ENCODE results near the gene KLC1. TPM values are rescaled to one million over a fixed set of nuclear protein-coding genes. Genes with fewer than 3 reads are reported as not detected.

KLC1 gene
- 212 and 1,079 TPM in 2 replicates for total RNA-seq (ENCODE audit: low replicate concordance)

GRCh38 chr14:103628684-103629502, at the start of gene KLC1:
TSS of gene KLC1 (plus strand) at chr14:103629211. CDS start at chr14:103654565, 25,354 bp downstream.
- TF ChIP-seq CTCF (IDR thresholded peaks at IDR 0.05; ENCODE audit: insufficient read depth, low read length) = no peak
- DNase-seq (ENCODE audit: low read depth) = peak; percentile 57
- H3K4me3 ChIP-seq (ENCODE audit: low read depth, low read length) = peak within 1 kb of the TSS; percentile 67

DNA sequence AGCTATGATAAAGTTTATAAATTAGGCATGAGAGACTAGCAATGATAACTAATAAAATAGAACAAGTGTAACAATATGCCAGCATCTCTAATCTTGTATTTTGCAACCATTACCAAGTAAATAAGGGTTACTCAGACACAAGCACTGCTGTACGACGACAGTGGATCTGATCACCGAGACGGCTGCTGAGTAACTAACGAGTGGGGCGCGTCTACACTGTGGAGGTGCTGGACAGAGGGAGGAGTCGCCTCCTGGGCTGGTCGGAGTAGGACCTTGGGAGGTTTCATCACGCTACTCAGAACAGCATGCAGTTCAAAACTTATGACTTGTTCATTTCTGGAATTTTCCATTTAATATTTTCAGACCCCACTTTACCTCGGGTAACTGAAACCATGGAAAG, 47.8 kb upstream of the KLC1 start:
- no peak for DNase-seq (ENCODE audit: low read depth)
- no peak for TF ChIP-seq CTCF (IDR thresholded peaks at IDR 0.05; ENCODE audit: insufficient read depth, low read length)
- no peak overlapping the region for H3K4me3 ChIP-seq (ENCODE audit: low read depth, low read length)

DNA sequence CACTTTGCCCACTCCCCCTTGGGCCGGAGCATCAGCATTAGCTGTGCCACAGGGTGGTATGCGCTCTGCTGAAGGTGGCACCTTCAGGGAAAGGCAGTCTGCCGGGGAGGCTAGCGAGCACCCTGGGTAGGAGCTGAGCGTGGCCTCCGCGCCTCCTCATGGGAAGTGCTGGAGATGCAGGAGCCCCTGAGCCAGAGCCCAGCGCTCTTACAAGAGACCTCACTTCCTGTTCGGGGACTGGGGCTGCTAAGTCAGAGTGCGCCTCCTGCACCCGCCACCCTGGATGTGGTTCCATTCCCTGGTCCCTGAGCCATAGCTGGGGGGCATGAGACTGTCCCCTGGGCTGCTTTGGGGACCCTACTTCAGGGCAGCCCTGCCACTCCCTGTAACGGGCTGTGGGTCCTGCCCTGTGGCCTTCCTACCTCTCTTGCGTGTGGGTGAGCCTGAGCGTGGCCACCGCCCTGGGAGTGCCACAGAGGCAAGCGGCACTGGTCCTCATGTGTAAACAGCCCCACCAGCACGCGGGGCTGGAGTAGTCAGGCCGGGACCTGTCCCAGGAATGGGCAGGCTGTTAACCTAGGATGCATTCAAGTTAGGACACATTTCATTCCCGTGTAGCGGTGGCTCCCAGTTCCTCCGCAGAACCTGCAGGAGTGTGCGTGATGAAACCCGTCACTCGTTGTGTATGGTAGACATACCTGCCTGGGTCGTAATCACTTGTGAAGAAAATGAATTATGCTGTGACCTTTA, 46.9 kb upstream of the KLC1 start:
- no peak for DNase-seq (ENCODE audit: low read depth)
- no peak overlapping the region for H3K4me3 ChIP-seq (ENCODE audit: low read depth, low read length)
- no peak for TF ChIP-seq CTCF (IDR thresholded peaks at IDR 0.05; ENCODE audit: insufficient read depth, low read length)

DNA sequence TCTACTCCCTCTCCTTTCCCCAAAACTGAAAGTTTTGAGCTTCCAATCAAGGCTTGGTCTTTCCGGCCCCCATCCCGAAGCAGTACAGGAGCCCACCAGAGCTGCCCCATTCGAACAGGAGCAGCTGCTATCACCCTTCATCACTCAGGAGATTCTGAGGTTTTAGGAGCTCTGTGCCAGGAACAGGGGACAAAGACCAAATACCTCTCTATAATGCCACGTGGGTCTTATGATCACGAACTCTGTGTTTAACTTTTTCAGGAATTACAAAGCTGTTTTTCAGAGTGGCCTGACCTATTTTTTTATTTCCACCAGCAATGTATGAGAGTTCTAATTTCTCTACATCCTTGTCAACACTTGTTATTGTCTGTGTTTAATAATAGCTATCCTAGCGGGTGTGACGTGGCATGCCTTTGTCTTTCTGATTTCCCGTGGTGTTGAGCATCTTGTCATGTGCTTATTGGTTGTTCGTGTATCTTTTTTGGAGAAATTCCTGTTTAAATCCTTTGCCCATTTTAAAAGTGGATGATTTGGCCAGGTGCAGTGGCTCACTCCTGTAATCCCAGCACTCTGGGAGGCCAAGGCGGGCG, 44.6 kb upstream of the KLC1 start:
- TF ChIP-seq CTCF (IDR thresholded peaks at IDR 0.05; ENCODE audit: insufficient read depth, low read length) = no peak
- DNase-seq (ENCODE audit: low read depth) = no peak
- no peak overlapping the region for H3K4me3 ChIP-seq (ENCODE audit: low read depth, low read length)

DNA sequence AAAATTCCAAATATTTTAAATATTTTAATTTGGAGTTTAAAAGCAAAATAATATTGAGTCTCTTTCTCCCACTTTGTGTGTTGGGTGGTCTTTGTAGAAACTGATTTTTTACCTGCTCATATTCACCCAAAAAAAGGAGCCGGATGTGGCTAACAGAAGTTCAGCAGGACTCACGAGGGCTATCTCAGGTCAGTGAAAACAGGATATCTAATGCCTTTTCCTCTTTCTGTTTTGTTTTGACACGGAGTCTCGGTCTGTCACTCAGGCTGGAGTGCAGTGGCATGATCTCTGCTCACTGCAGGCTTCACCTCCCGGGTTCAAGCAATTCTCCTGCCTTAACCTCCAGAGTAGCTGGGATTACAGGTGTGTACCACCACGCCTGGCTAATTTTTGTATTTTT, 35.4 kb upstream of the KLC1 start:
- DNase-seq (ENCODE audit: low read depth) = no peak
- TF ChIP-seq CTCF (IDR thresholded peaks at IDR 0.05; ENCODE audit: insufficient read depth, low read length) = no peak
- no peak overlapping the region for H3K4me3 ChIP-seq (ENCODE audit: low read depth, low read length)

- TF ChIP-seq CTCF (IDR thresholded peaks at IDR 0.05; ENCODE audit: insufficient read depth, low read length) = no peak
- DNase-seq (ENCODE audit: low read depth) = no peak
- H3K4me3 ChIP-seq (ENCODE audit: low read depth, low read length) = no peak overlapping the region
Observed at GRCh38 chr14:103594265-103594664, 34.7 kb upstream of the KLC1 start.
